GM18873 (cell line): ENCODE data around the gene MRPL1.

Experiments used
- ATAC-seq: cut with Tn5 transposase; IDR thresholded peaks from one replicate; pipeline ENCODE4 v1.9.1; 2021; ENCODE audit warnings: mild to moderate bottlenecking, moderate library complexity, moderate number of reproducible peaks; ENCODE audit not compliant: unreplicated experiment, low FRiP score

The MRPL1 gene

GRCh38 chr4:77862478-77863216, at the start of gene MRPL1:
TSS of gene MRPL1 (plus strand) at chr4:77862830. CDS start at chr4:77862849, 19 bp downstream.
- ATAC-seq = peak; percentile 85

- ATAC-seq = no peak
These were observed 47.0 kb upstream of the MRPL1 start for GRCh38 chr4:77815636-77816035.

DNA sequence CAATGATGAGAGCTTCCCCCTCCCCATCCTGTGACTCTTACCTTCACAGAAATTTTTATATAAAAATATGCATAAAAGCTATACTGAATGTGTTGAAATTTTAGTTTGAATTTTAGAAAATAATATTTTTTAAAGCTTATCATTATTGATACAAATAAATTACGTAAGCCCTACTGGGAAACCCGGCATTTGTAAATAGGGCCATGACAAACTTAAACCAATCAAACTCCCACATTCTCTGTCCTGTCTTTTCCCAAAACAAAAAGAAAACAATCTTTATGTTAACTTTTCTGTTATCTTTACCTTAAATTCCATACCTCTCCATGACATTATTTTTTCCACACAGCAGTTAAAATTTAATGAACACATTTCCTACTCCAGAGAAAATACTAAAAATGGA, 46.1 kb upstream of the MRPL1 start:
- ATAC-seq = no peak

- no peak for ATAC-seq
These were observed 45.1 kb upstream of the MRPL1 start for GRCh38 chr4:77817304-77818072.

- ATAC-seq = no peak
These were observed 44.5 kb upstream of the MRPL1 start for GRCh38 chr4:77818073-77818601.

GRCh38 chr4:77818602-77819403, 43.8 kb upstream of the MRPL1 start, which contains the start of gene CNOT6L:
TSS of gene CNOT6L (minus strand) at chr4:77819368. CDS start at chr4:77819308, 60 bp downstream.
- no peak for ATAC-seq

- ATAC-seq = peak; percentile 2
These were observed 43.2 kb upstream of the MRPL1 start for GRCh38 chr4:77819404-77819842.

- ATAC-seq = peak; percentile 68
These were observed 42.6 kb upstream of the MRPL1 start for GRCh38 chr4:77819843-77820648.

- no peak for ATAC-seq
These were observed 41.7 kb upstream of the MRPL1 start for GRCh38 chr4:77820649-77821561.

GRCh38 chr4:77821775-77822174, 40.9 kb upstream of the MRPL1 start:
- no peak for ATAC-seq

- no peak for ATAC-seq
These were observed 36.4 kb upstream of the MRPL1 start for GRCh38 chr4:77826275-77826674.

DNA sequence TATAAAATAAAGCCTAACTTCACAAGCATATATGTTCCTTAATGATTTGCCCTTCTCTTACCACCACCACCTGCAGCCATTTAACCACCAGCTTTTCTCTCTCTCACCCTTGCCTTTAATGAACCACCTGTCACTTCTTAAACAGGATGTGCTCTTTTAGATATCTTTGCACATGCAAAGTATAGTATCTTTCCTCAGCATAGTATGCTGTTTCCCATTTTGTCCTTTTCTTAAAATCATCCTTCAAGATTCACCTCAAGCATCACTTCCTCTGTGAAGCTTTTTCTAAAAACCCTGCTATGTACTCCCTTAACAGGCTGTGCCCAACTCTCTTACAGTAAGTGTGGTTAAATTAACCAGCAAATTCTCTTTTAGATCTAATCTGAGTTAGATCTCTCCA, 35.3 kb upstream of the MRPL1 start:
- ATAC-seq = no peak

GRCh38 chr4:77833126-77833724, 29.4 kb upstream of the MRPL1 start:
- no peak for ATAC-seq

- no peak for ATAC-seq
These were observed 28.2 kb upstream of the MRPL1 start for GRCh38 chr4:77834403-77834802.

GRCh38 chr4:77843628-77844027, 19.0 kb upstream of the MRPL1 start:
- no peak for ATAC-seq

GRCh38 chr4:77844363-77844762, 18.3 kb upstream of the MRPL1 start:
- ATAC-seq = no peak

GRCh38 chr4:77845400-77845799, 17.2 kb upstream of the MRPL1 start:
- ATAC-seq = no peak

GRCh38 chr4:77845929-77846328, 16.7 kb upstream of the MRPL1 start:
- no peak for ATAC-seq
